Gastrocnemius medialis (tissue), 4 donors: ENCODE results near the gene SLC6A6.

Experiments used
- POLR2A ChIP-seq, 2 donors: fragments of 450-650 bp; IDR thresholded peaks; one replicate each; pipeline ENCODE4 v1.6.1; 2017; ENCODE audit warnings: antibody characterized with exemption in 2 of 2, mild to moderate bottlenecking in 2 of 2, moderate library complexity in 2 of 2
- TF ChIP-seq, protein P1 (sequence below), 5 experiments: fragments of 450-650 bp in 3 of 5; fragments of 200-600 bp in 2 of 5; sonication (generic) in 2 of 5; IDR thresholded peaks in 4 of 5; conservative IDR thresholded peaks in 1 of 5; 1 replicate in 4 of 5; 2 replicates in 1 of 5; pipeline ENCODE4 v1.5.1; 2016 to 2019; ENCODE audit warnings: antibody characterized with exemption in 5 of 5, mild to moderate bottlenecking in 3 of 5, moderate library complexity in 3 of 5

DNA sequence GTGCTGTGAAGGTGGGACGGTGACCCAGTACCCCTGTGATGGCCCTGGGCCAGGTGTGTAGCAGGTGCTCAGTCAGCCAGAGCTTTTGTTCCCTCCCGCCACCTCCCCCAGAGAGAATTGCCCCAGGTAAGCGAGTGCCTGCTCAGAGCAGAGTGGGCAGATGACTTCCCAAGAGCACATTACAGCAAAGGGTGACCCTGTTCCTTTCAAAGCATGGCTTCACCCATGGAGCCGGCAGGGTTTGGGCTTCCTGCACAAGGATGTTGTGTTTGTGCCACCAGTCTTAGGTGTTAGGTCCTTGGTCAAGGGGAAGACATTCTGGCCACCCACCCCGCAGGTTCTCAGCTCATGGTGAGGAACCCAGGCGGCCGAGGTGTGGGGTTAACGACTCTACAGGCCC is 30.7 kb downstream of the SLC6A6 start:
- TF ChIP-seq, protein P1, sequence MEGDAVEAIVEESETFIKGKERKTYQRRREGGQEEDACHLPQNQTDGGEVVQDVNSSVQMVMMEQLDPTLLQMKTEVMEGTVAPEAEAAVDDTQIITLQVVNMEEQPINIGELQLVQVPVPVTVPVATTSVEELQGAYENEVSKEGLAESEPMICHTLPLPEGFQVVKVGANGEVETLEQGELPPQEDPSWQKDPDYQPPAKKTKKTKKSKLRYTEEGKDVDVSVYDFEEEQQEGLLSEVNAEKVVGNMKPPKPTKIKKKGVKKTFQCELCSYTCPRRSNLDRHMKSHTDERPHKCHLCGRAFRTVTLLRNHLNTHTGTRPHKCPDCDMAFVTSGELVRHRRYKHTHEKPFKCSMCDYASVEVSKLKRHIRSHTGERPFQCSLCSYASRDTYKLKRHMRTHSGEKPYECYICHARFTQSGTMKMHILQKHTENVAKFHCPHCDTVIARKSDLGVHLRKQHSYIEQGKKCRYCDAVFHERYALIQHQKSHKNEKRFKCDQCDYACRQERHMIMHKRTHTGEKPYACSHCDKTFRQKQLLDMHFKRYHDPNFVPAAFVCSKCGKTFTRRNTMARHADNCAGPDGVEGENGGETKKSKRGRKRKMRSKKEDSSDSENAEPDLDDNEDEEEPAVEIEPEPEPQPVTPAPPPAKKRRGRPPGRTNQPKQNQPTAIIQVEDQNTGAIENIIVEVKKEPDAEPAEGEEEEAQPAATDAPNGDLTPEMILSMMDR (IDR thresholded peaks at IDR 0.05 in 4 of 5, conservative IDR thresholded peaks at IDR 0.05 in 1 of 5), result no peak
- no peak for TF ChIP-seq POLR2A (IDR thresholded peaks at IDR 0.05)
